ENCODE data around the gene CTBP1.

Gene CTBP1

GRCh38 chr4:1221155-1221870 is 27.6 kb downstream of the CTBP1 start:
- DNase-seq: no peak

- DNase-seq: no peak
Observed at GRCh38 chr4:1220566-1220965, 28.4 kb downstream of the CTBP1 start.

GRCh38 chr4:1219566-1219950 is 29.4 kb downstream of the CTBP1 start:
- DNase-seq: no peak

DNA sequence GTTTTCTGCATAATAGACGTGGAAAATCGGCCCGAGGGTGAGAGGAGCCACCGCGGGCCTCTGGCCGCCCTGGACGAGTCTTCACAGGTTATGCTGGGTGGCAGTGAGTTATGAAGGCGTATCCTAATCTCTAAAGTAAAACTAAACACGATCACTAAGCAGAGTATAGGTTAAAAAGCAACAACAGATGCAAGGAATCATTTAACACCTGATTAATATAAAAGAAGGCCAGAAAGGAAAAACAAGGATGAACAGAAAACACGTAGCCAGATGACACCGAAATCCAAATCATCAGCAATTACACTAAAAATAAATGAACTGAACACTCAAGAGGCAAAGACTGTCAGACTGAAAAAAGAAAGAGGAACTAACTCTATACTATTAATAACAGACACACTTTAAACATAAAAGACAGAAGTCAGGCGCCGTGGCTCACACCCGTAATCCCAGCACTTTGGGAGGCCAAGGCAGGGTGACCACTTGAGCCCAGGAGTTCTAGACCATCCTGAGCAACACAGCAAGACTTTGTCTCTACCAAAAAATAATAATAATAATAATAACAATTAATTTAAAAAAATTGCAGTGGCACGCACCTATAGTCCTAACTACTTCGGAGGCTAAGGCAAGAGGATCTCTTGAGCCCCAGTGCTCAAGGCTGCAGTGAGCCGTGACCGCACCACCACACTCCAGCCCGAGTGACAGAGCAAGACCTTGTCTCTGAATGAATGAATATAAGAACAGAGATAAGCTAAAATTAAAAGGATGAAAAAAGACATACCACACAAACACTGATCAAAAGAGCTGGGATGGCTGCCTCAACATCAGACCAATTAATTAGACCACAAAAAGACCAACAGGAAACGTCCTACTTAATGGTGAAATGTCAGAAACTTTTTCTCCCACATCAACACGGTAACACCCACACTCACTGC is 30.0 kb downstream of the CTBP1 start:
- no peak for DNase-seq

- no peak for DNase-seq
Observed at GRCh38 chr4:1217366-1217765, 31.6 kb downstream of the CTBP1 start.

GRCh38 chr4:1216869-1217294 is 32.0 kb downstream of the CTBP1 start:
- DNase-seq: peak; percentile 47 to 58

- no peak for DNase-seq
Observed at GRCh38 chr4:1216076-1216614, 32.8 kb downstream of the CTBP1 start.

GRCh38 chr4:1215141-1216075 is 33.5 kb downstream of the CTBP1 start:
- DNase-seq: no peak

GRCh38 chr4:1214101-1215095 is 34.5 kb downstream of the CTBP1 start:
- DNase-seq: no peak

GRCh38 chr4:1213336-1213995 is 35.5 kb downstream of the CTBP1 start:
- DNase-seq: no peak

GRCh38 chr4:1212546-1213335 is 36.2 kb downstream of the CTBP1 start:
- no peak for DNase-seq

GRCh38 chr4:1211891-1212545 is 36.9 kb downstream of the CTBP1 start:
- no peak for DNase-seq

DNA sequence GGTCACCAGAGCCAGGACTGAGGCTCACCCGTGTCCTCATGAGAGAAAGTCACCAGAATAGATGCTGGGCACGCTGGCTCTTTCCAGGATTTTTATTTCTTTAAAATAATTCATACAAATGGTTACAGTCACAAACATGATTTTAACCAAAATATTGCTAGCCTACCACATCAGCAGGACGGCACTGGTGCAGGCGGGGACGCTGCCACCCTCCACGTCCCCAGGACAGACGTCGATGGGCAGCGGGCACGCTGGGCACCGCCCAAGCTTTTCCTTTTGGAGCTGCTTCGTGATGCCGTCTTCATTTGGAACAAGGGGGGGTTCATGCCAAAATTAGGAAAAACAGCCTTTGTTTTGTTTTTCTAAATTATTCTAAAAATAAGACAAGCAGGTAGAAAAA is 37.6 kb downstream of the CTBP1 start:
- no peak for DNase-seq

DNA sequence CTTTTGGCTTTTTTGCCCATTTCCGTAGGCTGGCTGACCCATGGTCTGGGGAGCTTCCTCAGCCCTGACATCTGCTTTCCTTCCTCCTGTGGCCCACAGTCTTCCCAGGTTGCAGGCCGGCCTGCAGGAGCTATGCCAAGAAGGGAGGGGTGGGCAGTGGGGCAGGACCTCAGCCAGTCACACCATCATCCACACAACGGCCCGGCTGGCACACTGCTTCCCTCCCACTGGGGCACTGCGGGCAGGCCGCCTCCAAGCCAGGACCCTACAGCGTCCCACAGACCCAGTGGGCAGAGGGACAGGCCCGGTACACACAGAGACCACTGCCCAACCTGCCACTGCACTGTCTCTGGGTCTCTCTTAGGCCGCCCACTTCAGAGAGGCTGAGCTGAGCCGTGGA is 38.0 kb downstream of the CTBP1 start:
- no peak for DNase-seq

DNA sequence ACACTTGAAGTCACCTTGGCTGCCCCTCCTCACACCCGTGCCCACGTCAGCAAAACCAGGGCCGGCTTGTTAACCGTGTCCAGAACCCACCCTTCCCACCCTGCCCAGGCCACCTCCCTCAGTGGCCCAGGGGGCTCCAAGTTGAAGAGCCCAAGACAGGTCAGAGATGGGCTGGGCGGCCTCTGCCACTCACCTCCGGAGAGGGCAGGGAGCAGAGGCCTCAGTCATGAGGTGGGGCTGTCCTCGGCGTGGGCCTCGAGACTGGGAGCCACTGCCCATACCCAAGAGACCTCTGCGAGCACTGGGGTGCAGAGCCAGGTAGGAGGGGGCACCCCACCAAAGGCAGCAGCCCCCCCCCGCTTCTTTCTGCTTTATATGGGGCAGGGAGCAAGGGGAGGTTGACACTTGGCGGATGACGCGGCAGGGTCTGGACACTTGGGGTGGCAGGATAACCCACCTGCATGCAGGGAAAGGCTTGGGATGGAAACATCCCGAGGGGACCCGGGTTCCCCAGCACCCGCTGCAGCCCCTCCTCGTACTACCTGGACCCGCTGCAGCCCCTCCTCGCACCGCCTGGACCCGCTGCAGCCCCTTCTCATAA is 38.6 kb downstream of the CTBP1 start:
- no peak for DNase-seq

DNA sequence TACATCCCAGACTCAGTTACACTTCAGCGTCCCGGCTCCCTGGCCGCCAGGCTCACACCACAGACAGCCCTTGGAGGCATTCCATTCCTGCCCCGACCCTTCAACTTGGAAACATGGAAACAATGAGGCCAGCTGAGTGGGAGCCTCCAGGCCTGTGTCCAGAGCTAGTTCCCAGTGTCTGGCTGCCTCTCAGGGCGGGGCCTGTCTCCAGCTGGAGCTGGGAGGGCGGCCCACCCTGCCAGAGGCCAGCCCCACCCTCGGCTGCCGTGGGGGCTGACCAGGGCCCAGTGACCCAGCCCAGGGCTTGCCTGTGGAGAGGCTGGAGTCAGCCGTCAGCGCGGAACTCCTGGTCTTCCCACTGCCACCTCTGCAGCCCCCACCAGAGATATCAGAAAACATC is 39.1 kb downstream of the CTBP1 start:
- no peak for DNase-seq

DNA sequence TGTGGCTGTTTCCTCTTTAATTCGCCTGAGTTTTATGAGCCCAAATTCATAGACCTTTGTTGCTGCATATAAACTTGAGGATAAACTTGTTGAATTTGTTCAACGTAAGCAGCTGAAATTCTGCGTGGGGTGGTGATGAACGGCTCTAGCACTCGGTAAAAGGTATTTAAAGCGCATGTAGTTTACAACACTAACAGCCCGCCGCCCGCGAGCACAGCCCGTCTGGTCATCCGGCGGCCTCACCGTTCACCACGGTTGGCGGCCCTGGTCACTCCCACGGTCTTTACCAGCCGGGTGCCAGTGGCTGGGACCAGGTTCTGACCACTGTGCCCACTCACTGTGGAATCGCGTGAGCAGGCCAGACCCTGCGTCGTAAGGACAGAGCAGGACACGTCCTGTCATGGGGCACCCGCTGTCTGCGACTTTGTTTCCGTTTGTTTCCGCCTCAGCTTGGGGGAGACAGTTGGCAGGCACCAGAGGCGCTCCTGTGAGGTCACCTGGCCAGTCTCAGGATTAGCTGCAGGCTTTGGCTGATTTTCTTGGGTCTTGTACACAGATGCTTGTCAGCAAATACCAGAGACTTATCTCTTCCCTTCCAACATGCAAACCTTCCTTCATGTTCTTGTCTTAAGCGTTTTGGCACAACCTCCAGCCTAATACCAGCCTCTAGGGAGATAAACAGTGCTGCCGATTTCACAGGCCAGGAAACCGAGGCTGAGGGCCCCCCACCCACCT is 39.8 kb downstream of the CTBP1 start:
- DNase-seq: no peak

- DNase-seq: peak in 1 of 2 experiments; percentile 22
Observed at GRCh38 chr4:1208266-1208961, 40.5 kb downstream of the CTBP1 start.
